ENCODE results near the gene TIGAR.

GRCh38 chr12:4320497-4320852 lies 538 bp upstream of the TIGAR start:
- TF ChIP-seq, protein P1, sequence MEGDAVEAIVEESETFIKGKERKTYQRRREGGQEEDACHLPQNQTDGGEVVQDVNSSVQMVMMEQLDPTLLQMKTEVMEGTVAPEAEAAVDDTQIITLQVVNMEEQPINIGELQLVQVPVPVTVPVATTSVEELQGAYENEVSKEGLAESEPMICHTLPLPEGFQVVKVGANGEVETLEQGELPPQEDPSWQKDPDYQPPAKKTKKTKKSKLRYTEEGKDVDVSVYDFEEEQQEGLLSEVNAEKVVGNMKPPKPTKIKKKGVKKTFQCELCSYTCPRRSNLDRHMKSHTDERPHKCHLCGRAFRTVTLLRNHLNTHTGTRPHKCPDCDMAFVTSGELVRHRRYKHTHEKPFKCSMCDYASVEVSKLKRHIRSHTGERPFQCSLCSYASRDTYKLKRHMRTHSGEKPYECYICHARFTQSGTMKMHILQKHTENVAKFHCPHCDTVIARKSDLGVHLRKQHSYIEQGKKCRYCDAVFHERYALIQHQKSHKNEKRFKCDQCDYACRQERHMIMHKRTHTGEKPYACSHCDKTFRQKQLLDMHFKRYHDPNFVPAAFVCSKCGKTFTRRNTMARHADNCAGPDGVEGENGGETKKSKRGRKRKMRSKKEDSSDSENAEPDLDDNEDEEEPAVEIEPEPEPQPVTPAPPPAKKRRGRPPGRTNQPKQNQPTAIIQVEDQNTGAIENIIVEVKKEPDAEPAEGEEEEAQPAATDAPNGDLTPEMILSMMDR (IDR thresholded peaks at IDR 0.05): no peak
- no peak for TF ChIP-seq POLR2A (IDR thresholded peaks at IDR 0.05)
